Mucosa of descending colon (tissue), 3 donors: Measurements from ENCODE around the gene MNX1. TPM values are rescaled to one million over a fixed set of nuclear protein-coding genes. Genes with fewer than 3 reads are reported as not detected.

ENCODE experiments used
- ATAC-seq: fragments of 200-7000 bp; cut with Tn5 transposase; one replicate; pipeline ENCODE4 v1.9.1; 2020; ENCODE audit warnings: mild to moderate bottlenecking, moderate library complexity
- DNase-seq, 3 donors: peaks; one replicate each; pipeline ENCODE4 v3.0.0-alpha.2; 2020
- H3K36me3 ChIP-seq: fragments of 200-600 bp; one replicate; pipeline ENCODE4 v1.8.0; 2021; ENCODE audit warnings: low read depth, mild to moderate bottlenecking
- H3K4me1 ChIP-seq: fragments of 200-600 bp; one replicate; pipeline ENCODE4 v1.8.0; 2021; ENCODE audit warnings: low read depth, mild to moderate bottlenecking
- H3K4me3 ChIP-seq: fragments of 200-600 bp; one replicate; pipeline ENCODE4 v1.8.0; 2021; ENCODE audit warnings: mild to moderate bottlenecking
- H3K9me3 ChIP-seq: fragments of 200-600 bp; one replicate; pipeline ENCODE4 v1.8.0; 2021; ENCODE audit warnings: mild to moderate bottlenecking
- CTCF ChIP-seq: fragments of 200-600 bp; IDR thresholded peaks from one replicate; pipeline ENCODE4 v1.8.0; 2022; ENCODE audit warnings: antibody characterized with exemption, mild to moderate bottlenecking
- intact Hi-C, 2 donors: fragments of 100-400 bp; cut with DNase I in 1 of 2; cut with micrococcal nuclease in 1 of 2; formaldehyde crosslinking; loops; one replicate each; pipeline versions ENCODE4 v1.11.0 to v1.11.1; 2022; cut with DNase I, micrococcal nuclease
- total RNA-seq, 3 donors: library from RNA; stranded (reverse); fragmentation: NEBNext Ultra II Directional in 2 of 3; extraction: Animal tissue kit (Norgen Biotek cat#: 25700) in 2 of 3; gene quantifications; one replicate each; pipeline versions ENCODE4 v1.2.1 to v1.2.4, GENCODE V29; 2021 to 2023
- donor health status: DM: no; HTN: no; CAD: no; lungs with moderate emphysema.
- donor health status: DM: no; HTN: no; CAD: no.
- donor health status: DM: no; HTN: yes; CAD: no.

Gene MNX1
- total RNA-seq, 3 donors from 2014 or later, result 9.7 to 24.9 (median 24.0) TPM

GRCh38 chr7:156999958-157000726, 10.3 kb downstream of the MNX1 start:
- DNase-seq (peak in 2 of 3 donors; percentile 73 to 81), ATAC-seq (peak; percentile 71)
- peaks cover 22% of the 10 kb centered on the region for H3K4me1 ChIP-seq
- intact Hi-C loops, result no loop called here
- no peaks in the 10 kb centered on the region for H3K36me3 ChIP-seq
- H3K9me3 ChIP-seq, result no peaks in the 10 kb centered on the region
- TF ChIP-seq CTCF, result no peak
- H3K4me3 ChIP-seq, result peak overlapping the region; percentile 20

- Histone ChIP-seq H3K4me3 (peak overlapping the region; percentile 20), H3K4me1 (peaks cover 19% of the 10 kb centered on the region), H3K9me3 (no peaks in the 10 kb centered on the region), H3K36me3 (no peaks in the 10 kb centered on the region)
- DNase-seq, result peak in 2 of 3 donors; percentile 59 to 76
- intact Hi-C loops, result no loop called here
- peak; percentile 67 for ATAC-seq
- no peak for TF ChIP-seq CTCF
These were observed 11.2 kb downstream of the MNX1 start for GRCh38 chr7:156998988-156999957.

DNA sequence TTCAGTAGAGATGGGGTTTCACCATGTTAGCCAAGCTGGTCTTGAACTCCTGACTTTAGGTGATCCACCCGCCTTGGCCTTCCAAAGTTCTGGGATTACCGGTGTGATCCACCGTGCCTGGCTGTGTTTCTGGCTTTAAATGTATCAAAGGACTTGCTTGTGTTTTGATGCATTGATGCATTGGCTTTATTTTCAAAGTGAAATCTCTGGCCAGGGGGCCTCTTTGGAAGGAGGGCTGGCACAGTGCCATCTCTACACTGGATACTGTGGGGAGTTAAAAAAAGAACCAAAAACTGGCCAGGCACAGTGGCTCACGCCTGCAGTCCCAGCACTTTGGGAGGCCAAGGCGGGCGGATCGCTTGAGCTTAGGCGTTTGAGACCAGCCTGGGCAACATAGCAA, 16.0 kb downstream of the MNX1 start:
- H3K4me1 ChIP-seq, result no peaks in the 10 kb centered on the region

DNA sequence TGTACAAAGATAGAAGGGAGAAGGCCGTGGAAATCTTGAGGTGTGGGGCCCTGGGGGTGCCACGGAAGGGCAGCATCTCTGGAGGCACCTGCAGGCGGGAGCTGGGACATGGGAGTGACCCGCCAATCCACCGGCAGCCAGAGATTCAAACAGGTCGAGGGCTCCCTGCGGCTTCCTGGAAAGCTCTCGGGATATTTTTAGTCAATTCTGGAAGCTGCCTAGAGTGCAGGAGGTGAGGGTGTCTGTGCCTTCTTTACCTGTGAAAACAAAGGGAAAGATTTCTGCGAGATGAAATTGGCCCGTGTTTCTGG, 16.6 kb downstream of the MNX1 start:
- ATAC-seq, result no peak

More for the DNA sequence above, 16.0 kb downstream of the MNX1 start:
- no peaks in the 10 kb centered on the region for H3K9me3 ChIP-seq
- no peaks in the 10 kb centered on the region for H3K36me3 ChIP-seq
- ATAC-seq, result no peak
- H3K4me3 ChIP-seq, result no peak overlapping the region
- intact Hi-C loops, result no loop called here
- TF ChIP-seq CTCF, result no peak
- no peak for DNase-seq

More for the DNA sequence above, 16.6 kb downstream of the MNX1 start:
- no peak for DNase-seq
- intact Hi-C loops, result no loop called here
- Histone ChIP-seq H3K4me1 (no peaks in the 10 kb centered on the region), H3K9me3 (no peaks in the 10 kb centered on the region), H3K4me3 (no peak overlapping the region), H3K36me3 (no peaks in the 10 kb centered on the region)
- no peak for TF ChIP-seq CTCF
